ENCODE results near the gene CPAMD8. TPM values are rescaled to one million over a fixed set of nuclear protein-coding genes. Genes with fewer than 3 reads are reported as not detected.

Gene CPAMD8
- total RNA-seq, 5 donors from 2014 or later (not counting 1 experiment from before 2014, with no cell fraction given): 2.1 to 6.2 (median 2.9) TPM

- Histone ChIP-seq H3K36me3 (ENCODE audit: control insufficient read depth in 2 of 2, extremely low read depth in 1 of 2, insufficient read depth in 1 of 2, low read length in 1 of 2) (no peaks in the 10 kb centered on the region), H3K9me3 (no peaks in the 10 kb centered on the region), H3K27ac (ENCODE audit: low read length) (no peak overlapping the region), H3K27me3 (replicated peaks in 1 of 2; ENCODE audit: control insufficient read depth in 2 of 2, extremely low read depth in 1 of 2, insufficient read depth in 2 of 2, low read length in 1 of 2) (peaks cover 8 to 36% of the 10 kb centered on the region in 2 experiments), H3K4me3 (ENCODE audit: control insufficient read depth in 1 of 2, extremely low read depth in 1 of 2, low read length in 1 of 2) (no peak overlapping the region), H3K4me1 (ENCODE audit: control insufficient read depth in 1 of 2, extremely low read depth in 1 of 2, insufficient read depth in 2 of 2, low read length in 2 of 2) (peaks cover 2 to 41% of the 10 kb centered on the region in 2 experiments)
- Mint-ChIP-seq H3K4me3 (peak overlapping the region; percentile 63 to 76 (median 75)), H3K9me3 (no peaks in the 10 kb centered on the region), H3K27me3 (peaks cover 22 to 23% of the 10 kb centered on the region in 2 donors), H3K27ac (peak overlapping the region in 1 of 2 donors; percentile 63), H3K36me3 (no peaks in the 10 kb centered on the region), H3K4me1 (peaks cover 15 to 32% (median 21%) of the 10 kb centered on the region in 3 donors)
- ATAC-seq (replicated peaks in 1 of 4): no peak
- ChIA-PET CTCF (no interaction called here), POLR2A (no interaction called here)
- DNase-seq: no peak
- 85% methylated on average over 9 of the region's 12 CpGs for WGBS (ENCODE audit: insufficient coverage)
Observed at GRCh38 chr19:16898361-16899015, 128.1 kb downstream of the CPAMD8 start.

DNA sequence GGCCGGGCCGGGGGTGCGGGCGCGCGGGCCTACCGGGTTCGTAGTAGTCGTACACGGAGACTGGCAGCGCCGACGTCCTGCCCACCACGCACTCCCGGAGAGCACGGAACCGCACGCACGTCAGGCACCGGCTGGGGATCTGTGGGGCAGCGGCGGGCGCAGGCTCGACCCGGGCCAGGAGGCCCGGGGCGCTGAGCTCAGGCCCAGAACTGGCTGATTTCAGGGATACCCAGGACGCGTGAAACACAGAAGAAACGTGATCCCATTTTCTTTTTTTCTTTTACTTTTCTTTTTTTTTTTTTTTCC, 128.8 kb downstream of the CPAMD8 start:
- Histone ChIP-seq H3K4me1 (ENCODE audit: control insufficient read depth in 1 of 2, extremely low read depth in 1 of 2, insufficient read depth in 2 of 2, low read length in 2 of 2) (peaks cover 2 to 47% of the 10 kb centered on the region in 2 experiments), H3K4me3 (ENCODE audit: control insufficient read depth in 1 of 2, extremely low read depth in 1 of 2, low read length in 1 of 2) (peak overlapping the region in 1 of 2 donors; percentile 48), H3K36me3 (ENCODE audit: control insufficient read depth in 2 of 2, extremely low read depth in 1 of 2, insufficient read depth in 1 of 2, low read length in 1 of 2) (no peaks in the 10 kb centered on the region), H3K9me3 (no peaks in the 10 kb centered on the region), H3K27ac (ENCODE audit: low read length) (no peak overlapping the region), H3K27me3 (replicated peaks in 1 of 2; ENCODE audit: control insufficient read depth in 2 of 2, extremely low read depth in 1 of 2, insufficient read depth in 2 of 2, low read length in 1 of 2) (peaks cover 8 to 38% of the 10 kb centered on the region in 2 experiments)
- H3K27ac Mint-ChIP-seq: no peak overlapping the region
- WGBS (ENCODE audit: insufficient coverage): 8% methylated on average over 27 of the region's 30 CpGs
- DNase-seq (peak in 5 of 35 experiments; percentile 6 to 45 (median 13)), ATAC-seq (replicated peaks in 1 of 4) (peak; percentile 34 to 46 (median 36))
- no peaks in the 10 kb centered on the region for H3K9me3 Mint-ChIP-seq
- peak overlapping the region; percentile 63 to 76 (median 75) for H3K4me3 Mint-ChIP-seq
- CTCF ChIA-PET: no interaction called here
- POLR2A ChIA-PET: no interaction called here
- H3K4me1 Mint-ChIP-seq: peaks cover 19 to 36% (median 21%) of the 10 kb centered on the region in 3 donors
- H3K27me3 Mint-ChIP-seq: peaks cover 24 to 27% of the 10 kb centered on the region in 2 donors
- no peaks in the 10 kb centered on the region for H3K36me3 Mint-ChIP-seq

GRCh38 chr19:16897029-16897855, 129.4 kb downstream of the CPAMD8 start:
- Mint-ChIP-seq H3K27me3 (peaks cover 27 to 30% of the 10 kb centered on the region in 2 donors), H3K36me3 (no peaks in the 10 kb centered on the region), H3K4me3 (peak overlapping the region; percentile 47 to 76 (median 75)), H3K9me3 (no peaks in the 10 kb centered on the region), H3K4me1 (peaks cover 21 to 38% (median 22%) of the 10 kb centered on the region in 3 donors), H3K27ac (no peak overlapping the region)
- H3K4me3 ChIP-seq (ENCODE audit: control insufficient read depth in 1 of 2, extremely low read depth in 1 of 2, low read length in 1 of 2): peak overlapping the region in 1 of 2 donors; percentile 48
- ATAC-seq (replicated peaks in 1 of 4) (peak; percentile 46 to 66 (median 59)), DNase-seq (peak in 34 of 35 experiments; percentile 9 to 73 (median 44))
- H3K4me1 ChIP-seq (ENCODE audit: control insufficient read depth in 1 of 2, extremely low read depth in 1 of 2, insufficient read depth in 2 of 2, low read length in 2 of 2): peaks cover 2 to 47% of the 10 kb centered on the region in 2 experiments
- CTCF ChIA-PET: no interaction called here
- peaks cover 8 to 43% of the 10 kb centered on the region in 2 experiments for H3K27me3 ChIP-seq (replicated peaks in 1 of 2; ENCODE audit: control insufficient read depth in 2 of 2, extremely low read depth in 1 of 2, insufficient read depth in 2 of 2, low read length in 1 of 2)
- no peaks in the 10 kb centered on the region for H3K9me3 ChIP-seq
- H3K36me3 ChIP-seq (ENCODE audit: control insufficient read depth in 2 of 2, extremely low read depth in 1 of 2, insufficient read depth in 1 of 2, low read length in 1 of 2): no peaks in the 10 kb centered on the region
- H3K27ac ChIP-seq (ENCODE audit: low read length): no peak overlapping the region
- POLR2A ChIA-PET: no interaction called here
- WGBS (ENCODE audit: insufficient coverage): 7% methylated on average over 39 of the region's 68 CpGs

GRCh38 chr19:16896146-16897028, 130.2 kb downstream of the CPAMD8 start:
- no peaks in the 10 kb centered on the region for H3K36me3 Mint-ChIP-seq
- peak in 1 of 35 experiments; percentile 22 for DNase-seq
- no peak overlapping the region for H3K27ac ChIP-seq (ENCODE audit: low read length)

DNA sequence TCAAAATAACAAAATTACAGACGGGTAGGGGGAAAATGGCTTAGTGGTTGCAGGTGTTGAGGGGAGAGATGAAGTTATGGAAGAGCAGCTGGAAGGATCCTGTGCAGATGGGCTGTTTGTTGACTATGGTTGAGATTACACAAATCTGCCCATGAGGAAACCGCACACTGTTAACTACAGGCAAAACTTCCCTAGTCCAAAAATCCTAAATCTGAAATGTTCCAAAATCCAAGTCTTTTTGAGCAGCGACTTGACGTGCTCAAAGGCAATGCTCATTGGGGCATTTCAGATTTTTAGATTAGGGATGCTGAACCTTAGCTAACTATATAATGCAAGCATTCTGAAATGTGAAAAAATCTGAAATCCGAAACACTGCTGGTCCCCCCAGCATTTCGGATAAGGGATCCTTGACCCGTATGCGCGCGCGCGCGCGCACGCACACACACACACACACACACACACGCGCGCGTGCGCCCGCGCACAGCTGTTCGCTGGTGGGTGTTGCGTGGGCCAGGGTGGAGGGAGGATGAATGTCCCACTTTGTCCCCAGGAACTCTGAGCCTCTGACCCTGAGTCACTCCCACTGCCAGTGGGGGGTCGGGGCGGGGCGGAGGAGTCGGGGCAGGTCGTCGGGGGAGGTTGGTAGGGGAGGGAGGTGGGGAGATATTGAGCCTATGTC, 131.0 kb downstream of the CPAMD8 start:
- ChIA-PET CTCF (no interaction called here), POLR2A (no interaction called here)
- no CpG with 5 or more reads among the region's 30 CpGs for WGBS (ENCODE audit: insufficient coverage)
- H3K9me3 ChIP-seq: no peaks in the 10 kb centered on the region
- Mint-ChIP-seq H3K27me3 (peaks cover 31 to 37% of the 10 kb centered on the region in 2 donors), H3K4me3 (peak overlapping the region in 2 of 3 donors; percentile 15 to 63), H3K27ac (no peak overlapping the region), H3K36me3 (no peaks in the 10 kb centered on the region), H3K4me1 (peaks cover 21 to 38% (median 22%) of the 10 kb centered on the region in 3 donors), H3K9me3 (no peaks in the 10 kb centered on the region)
- DNase-seq (no peak), ATAC-seq (replicated peaks in 1 of 4) (no peak)
- H3K27ac ChIP-seq (ENCODE audit: low read length): no peak overlapping the region
- H3K4me1 ChIP-seq (ENCODE audit: control insufficient read depth in 1 of 2, extremely low read depth in 1 of 2, insufficient read depth in 2 of 2, low read length in 2 of 2): peaks cover 2 to 47% of the 10 kb centered on the region in 2 experiments
- H3K27me3 ChIP-seq (replicated peaks in 1 of 2; ENCODE audit: control insufficient read depth in 2 of 2, extremely low read depth in 1 of 2, insufficient read depth in 2 of 2, low read length in 1 of 2): peaks cover 8 to 52% of the 10 kb centered on the region in 2 experiments
- no peak overlapping the region for H3K4me3 ChIP-seq (ENCODE audit: control insufficient read depth in 1 of 2, extremely low read depth in 1 of 2, low read length in 1 of 2)
- no peaks in the 10 kb centered on the region for H3K36me3 ChIP-seq (ENCODE audit: control insufficient read depth in 2 of 2, extremely low read depth in 1 of 2, insufficient read depth in 1 of 2, low read length in 1 of 2)

More at GRCh38 chr19:16896146-16897028, 130.2 kb downstream of the CPAMD8 start:
- Histone ChIP-seq H3K4me1 (ENCODE audit: control insufficient read depth in 1 of 2, extremely low read depth in 1 of 2, insufficient read depth in 2 of 2, low read length in 2 of 2) (peaks cover 2 to 47% of the 10 kb centered on the region in 2 experiments), H3K9me3 (no peaks in the 10 kb centered on the region), H3K36me3 (ENCODE audit: control insufficient read depth in 2 of 2, extremely low read depth in 1 of 2, insufficient read depth in 1 of 2, low read length in 1 of 2) (no peaks in the 10 kb centered on the region), H3K27me3 (replicated peaks in 1 of 2; ENCODE audit: control insufficient read depth in 2 of 2, extremely low read depth in 1 of 2, insufficient read depth in 2 of 2, low read length in 1 of 2) (peaks cover 8 to 48% of the 10 kb centered on the region in 2 experiments), H3K4me3 (ENCODE audit: control insufficient read depth in 1 of 2, extremely low read depth in 1 of 2, low read length in 1 of 2) (peak overlapping the region; percentile 33 to 40)
- H3K9me3 Mint-ChIP-seq: no peaks in the 10 kb centered on the region
- H3K4me1 Mint-ChIP-seq: peaks cover 21 to 38% (median 22%) of the 10 kb centered on the region in 3 donors
- H3K27ac Mint-ChIP-seq: no peak overlapping the region
- peak overlapping the region; percentile 60 to 75 (median 66) for H3K4me3 Mint-ChIP-seq
- ATAC-seq (replicated peaks in 1 of 4): peak in 3 of 4 experiments; percentile 25 to 43 (median 26)
- CTCF ChIA-PET: no interaction called here
- peaks cover 30 to 34% of the 10 kb centered on the region in 2 donors for H3K27me3 Mint-ChIP-seq
- WGBS (ENCODE audit: insufficient coverage): 16% methylated on average over 33 of the region's 66 CpGs
- POLR2A ChIA-PET: no interaction called here
